CD4-positive, alpha-beta T cell treated with Interleukin-1 beta for 1 hour (primary cell): ENCODE measurements around the gene CCDC185.
A peak's percentile ranks its signal among the peaks of the same experiment; 100 is the strongest.

ENCODE experiments used
- DNase-seq, 2 donors: peaks; one replicate each; pipeline ENCODE4 v3.0.0-alpha.2; 2020 to 2022

Gene CCDC185

DNA sequence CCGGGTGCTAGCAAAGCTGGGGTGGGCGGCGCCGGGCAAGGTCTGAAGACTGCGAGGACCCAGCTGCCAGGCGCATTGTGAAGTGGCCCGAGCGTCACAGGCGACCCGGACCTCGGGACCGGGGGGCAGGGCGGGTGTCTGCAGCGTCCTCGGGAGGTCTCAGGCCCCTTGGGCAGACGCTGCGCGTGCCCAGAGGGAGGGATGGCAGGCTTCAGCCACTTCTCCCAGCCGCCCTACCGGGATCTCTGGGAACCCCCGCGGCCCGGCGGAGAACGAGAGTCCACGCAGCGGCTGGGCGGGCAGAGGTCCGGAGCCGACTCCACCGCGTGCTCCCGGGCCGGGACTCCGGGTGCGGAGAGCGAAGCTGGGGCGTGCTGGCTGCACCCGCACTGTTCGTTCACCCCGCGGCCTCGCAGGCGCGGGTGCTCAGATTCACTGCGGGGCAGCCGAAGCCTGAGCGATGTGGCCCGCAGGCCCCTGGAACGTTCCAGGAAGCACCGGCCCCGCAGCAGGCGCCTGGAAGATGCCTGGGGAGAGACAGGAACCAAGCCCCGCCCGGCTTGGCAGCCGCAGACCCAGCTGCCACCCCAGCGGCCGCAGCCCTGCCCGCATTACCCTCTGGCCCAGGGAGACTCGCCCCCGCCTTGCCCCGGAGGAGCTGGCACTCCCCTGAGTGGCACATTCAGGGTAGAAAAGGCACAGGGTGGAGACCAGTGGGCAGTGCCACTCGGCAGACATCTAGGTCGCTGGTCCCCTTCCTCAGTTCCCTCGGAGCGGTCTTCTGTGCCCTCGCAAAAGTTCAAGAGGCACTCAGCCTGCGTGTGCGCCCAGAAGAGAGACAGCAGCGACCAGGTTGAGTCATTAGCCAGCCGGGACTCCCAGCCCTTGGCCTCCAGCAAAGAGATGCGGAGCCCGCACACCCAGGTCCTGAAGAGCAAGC lies at the start of gene CCDC185:
CCDC185 (plus strand) TSS at position 141 of the 940 bp plus-strand sequence; CDS start at position 202, 61 bp downstream.
- DNase-seq, result no peak

DNA sequence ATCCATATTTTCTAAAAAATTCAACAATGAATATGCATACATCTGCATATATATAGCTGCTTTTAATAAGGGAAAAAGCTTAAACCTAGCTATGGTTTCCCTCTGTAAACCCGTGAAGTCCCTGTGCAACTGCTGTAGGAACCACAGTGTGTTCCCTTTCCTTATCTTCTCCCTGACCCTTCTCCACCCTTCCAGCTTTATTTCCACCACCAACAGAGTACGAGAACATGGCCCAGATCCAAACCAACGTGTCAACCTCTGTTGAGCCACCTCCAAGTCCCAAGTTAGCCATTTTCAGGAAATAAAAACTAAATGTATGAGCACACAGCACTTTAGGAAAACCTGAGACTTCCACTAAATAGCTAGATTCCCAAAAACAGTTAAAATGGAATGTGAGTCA lies 49.5 kb upstream of the CCDC185 start:
- no peak for DNase-seq

DNA sequence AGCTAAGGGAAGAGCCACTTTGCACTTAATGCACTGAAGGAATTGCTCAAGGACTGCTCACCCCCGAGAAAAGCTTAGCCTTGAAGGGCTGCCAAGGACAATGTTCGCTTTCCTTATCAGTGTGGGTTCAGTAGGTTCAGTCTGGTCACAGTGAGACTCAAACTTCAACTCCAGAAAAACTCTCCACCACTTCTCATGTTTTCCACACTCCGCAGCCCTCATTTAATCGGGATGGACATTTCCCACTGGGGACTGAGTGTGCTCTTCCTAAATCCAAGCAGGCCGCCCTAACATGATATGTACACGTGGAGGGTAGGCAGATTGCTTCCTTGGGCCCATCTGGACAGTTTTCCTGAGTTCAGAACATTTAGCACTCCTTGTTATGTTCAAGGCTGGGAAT lies 48.7 kb upstream of the CCDC185 start:
- no peak for DNase-seq

DNA sequence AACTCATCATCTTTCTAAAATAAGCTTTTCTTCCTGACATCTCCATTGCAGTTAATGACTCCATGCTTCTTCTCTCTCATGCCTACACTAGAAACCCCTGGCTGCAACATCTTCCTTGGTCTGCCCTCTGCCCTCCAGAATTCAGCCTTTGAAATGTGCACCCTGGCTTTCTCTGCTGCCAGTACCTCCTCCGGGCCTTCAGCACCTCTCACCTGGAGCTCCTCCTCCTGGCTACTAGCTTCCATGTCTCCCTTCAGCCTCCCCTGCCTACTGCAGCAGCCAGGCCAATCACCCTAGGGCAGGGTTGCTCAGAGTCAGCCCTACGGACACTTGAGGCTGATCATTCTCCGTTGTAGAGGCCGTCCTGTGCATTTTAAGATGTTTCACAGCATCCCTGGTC lies 47.5 kb upstream of the CCDC185 start:
- no peak for DNase-seq

DNA sequence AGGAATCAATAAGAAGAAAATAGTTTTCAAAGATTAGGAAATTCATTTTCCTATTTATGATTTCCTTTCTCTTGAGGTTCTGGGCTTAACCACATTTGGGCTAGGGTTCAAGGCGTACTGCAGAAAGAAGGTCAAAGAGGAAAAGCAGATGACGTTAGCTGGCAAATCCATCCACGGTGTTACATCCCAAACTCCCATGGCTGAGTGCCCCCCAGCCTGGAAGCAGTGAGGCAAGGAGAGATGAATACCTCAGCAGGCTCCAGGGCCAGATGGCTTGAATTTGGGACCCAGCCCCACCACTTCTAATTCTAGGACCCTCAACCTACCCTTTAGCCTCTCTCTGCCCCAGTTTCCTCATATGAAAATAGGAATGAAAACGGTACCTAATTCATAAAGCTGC lies 46.9 kb upstream of the CCDC185 start:
- DNase-seq, result no peak

DNA sequence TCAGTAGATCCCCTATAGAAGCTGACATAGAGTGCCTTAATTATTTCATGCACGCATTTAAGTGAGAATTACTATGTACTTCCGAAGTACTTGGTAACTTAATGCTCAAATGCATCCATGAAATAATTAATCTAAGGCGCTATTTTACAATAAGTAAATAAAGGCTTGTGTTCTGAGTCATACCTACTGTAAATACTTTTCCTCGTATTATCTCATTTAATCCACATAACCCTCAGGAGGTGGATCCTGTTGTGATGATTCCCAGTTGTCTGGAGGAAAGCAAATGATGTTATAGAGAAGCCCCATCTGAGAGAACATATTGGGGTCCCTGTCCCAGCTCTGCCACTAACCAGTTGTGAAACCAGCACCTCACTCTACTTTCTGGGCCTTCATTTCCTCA lies 45.6 kb upstream of the CCDC185 start:
- DNase-seq, result no peak

DNA sequence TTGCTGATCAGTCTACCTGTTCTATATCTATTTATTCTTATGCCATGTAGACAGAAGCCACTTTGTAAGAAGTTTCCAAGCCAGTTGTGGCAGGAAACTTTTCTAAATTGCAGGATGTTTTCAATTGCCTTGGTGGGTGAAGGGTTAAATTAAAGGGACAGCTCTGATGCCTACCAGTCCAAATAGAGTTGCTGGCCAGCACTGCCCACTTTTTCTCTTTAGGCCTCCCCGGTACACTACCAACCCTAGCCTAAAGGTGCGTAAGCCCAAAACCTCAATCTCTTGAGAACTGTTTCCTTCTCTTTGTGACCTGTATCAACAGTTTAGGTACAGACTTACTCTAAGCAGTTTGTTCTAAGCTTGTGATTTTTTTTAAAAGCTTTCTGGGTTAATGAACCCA lies 44.8 kb upstream of the CCDC185 start:
- no peak for DNase-seq

DNA sequence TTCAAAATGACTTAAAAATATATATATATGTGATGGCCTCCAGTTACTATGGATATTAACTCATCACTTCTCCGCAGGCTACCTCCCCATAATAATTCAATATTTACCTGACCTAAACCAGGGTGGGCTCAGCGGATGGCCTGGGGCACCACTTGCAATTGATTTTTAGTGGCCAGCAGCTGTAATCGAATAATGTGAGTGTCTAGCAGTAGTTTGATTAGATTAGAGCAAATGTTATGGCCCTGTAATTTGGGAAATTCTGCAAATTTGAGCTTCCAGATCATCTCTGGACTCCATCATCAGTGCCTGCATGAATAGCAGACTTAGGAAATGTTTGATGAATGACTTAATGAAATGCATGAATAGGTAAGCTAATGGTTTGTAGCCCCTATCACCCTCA lies 44.0 kb upstream of the CCDC185 start:
- no peak for DNase-seq

DNA sequence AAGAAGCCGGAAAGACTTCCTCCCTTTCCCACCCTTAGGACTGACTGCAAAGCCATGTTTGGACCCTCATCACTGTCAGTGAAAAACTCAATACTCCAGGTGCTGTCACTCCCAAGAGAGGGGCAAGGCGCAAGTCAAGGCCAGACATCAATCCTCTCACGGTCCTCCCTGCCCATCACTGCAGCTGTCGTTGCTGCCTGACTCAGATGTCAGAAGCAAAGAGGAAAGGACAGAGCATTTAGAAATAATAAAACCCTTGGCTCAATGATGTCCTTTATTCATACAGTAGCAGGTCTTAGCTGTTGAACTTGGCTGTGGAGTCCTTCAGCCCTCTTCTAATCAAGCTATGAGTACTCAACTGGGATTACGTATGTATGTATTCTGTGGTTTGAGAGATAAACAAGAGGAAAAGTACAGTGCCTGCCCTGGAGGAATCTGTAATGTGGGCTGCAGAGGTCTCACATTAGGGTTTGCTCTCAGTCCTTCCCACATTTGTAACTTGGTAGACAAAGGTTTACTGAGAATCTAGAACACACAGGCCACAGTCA lies 42.8 kb upstream of the CCDC185 start:
- DNase-seq, result no peak

DNA sequence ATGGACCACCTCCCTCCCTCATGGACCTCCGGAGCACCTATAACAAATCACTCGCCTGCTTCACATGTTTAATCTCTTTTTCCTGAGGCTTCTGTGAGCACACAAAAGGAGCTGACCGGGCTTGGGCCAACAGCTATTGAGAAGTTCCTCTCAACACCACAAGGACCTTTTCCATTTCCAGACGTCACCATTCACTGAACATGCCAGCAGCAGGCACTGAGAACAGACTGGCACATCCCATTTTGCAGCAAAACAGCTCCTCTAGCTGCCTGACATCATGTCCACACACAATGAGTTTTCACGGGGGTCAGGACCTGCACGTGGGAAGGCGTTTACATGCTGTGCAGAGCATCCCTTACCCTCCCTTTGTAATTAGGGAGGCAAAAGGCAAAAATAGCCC lies 40.3 kb upstream of the CCDC185 start:
- DNase-seq, result no peak

DNA sequence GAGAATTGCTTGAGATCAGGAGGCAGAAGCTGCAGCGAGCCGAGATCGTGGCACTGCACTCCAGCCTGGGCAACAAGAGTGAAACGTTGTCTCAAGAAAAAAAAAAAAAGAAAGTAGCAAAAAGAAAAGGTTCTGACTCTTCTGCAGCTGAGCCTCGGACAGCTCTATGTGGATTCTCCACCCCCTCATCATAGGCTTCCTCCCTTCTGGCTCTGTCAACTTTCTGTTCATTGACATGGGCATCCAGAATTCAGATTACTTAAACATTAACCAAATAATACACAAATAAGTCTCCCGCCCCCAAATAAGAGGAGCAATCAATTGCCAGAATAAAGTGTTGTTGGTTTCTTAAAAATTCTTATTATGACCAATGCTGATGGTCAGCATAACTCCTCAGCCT lies 39.3 kb upstream of the CCDC185 start:
- DNase-seq, result no peak

DNA sequence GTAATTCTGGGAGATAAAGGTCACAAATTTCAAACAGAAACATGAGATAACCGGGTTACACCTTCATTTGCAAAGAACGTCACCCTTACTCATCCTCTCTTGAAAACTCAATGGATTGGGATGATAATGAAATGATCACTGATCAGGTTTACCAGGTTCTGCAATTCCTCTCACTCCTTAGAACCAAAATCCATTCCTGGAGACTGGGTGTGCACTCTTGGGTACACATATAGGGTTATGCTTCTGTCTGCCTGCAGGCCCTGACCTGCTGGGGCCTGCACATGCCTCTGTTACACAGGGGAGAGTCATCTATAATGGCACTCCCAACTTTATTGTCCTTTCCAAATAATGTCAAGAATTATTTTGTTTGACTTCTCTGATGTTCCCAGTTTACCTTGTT lies 37.5 kb upstream of the CCDC185 start:
- DNase-seq, result no peak

DNA sequence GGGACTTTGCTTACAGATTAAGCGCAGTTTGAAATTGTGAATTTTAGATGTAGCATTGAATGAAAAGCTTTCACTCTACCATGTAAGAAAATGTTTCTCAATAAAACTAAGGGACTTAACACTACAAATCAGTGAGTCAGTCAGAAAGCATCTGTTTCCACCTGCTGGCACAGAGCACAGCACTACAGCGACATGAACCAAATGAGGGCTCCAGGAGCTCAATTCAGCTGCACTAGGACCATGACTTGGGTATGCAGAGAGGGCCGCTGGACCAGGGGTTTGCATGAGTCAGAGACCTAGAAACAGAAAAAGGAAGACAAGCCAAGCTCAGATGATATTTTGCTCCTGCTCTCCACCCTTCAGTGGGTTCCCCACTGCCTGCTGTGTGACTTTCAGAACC lies 34.4 kb upstream of the CCDC185 start:
- DNase-seq, result no peak

DNA sequence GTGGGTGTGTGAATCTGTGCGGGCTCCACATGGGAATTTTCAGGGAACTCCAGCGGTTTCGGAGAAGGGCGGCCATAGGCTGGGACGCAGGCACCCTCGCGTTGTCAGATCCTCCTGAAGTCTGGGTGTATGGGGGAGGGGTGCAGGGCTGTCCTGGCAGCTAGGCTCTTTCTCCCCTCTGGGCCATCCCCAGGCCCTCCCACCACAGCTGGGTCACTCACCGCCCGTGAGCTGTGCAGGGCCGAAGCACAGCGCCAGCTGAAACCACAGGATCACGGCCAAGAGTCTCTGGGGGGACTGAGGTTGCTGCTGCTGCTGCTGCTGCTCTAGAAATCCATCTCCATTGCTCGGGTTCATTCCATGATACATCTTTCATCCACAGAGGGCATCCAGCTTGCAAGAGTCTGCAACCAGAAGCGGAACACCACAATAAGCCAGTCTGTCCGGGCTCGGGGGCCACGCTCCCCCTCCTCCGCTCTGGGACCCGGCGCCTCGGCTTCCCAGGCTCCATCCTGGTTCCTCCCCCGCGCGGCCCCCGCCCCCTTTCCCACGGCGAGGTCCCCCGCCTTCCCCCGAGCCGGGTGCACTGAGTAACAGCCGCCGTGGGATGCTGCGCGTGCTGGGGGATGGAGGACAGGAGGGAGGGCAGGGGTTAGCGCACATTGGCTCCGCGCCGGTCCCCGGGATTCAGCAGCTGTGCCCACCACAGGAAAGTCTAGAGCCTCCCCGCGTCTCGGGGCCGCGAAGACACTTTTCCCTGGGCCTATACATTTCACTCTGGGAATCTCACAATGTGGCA lies 30.0 kb upstream of the CCDC185 start:
- DNase-seq, result peak in 1 of 2 donors; percentile 1

DNA sequence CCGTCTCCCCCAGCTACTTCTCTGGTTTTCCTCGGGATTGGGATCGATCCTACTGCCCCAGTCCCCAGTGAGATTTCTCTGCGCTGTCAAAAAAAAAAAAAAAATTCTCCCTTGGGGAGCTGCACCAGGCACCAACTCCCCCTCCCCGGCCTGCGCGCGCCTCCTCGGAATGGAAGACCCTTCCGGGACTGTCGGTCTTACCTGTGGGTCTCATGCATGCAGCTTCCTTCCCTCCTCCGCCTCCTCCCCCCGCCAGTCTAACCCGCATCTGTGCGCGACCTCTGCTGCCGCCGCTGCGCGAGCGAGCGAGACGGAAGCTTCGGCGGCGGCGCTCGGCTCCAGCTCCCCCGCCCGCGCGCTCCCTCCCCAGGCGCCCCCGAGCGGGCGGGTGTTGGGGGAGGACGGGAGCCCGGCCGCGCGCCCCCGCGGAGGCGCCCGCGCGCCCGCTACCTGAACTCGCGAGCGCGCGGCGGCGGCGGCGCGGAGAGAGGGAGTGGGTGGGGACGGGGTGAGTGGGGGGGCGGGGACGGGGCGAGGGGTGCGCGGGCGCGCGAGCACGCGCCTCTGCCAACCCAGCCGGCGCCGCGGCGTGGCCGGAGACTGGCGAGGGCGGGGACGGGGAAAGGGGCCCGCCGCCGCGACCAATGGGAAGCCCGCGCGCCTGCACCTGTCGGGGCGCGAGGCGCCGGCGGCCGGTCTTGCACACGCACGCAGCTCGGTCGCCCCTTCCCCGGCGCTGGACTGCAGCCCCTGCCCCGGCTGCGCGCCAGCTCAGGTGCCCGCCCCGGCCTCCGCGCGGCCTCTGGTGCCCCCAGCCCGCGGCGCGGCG lies 29.1 kb upstream of the CCDC185 start, which contains the start of gene SUSD4:
SUSD4 (minus strand) TSS at position 321 of the 829 bp plus-strand sequence. CDS start 751 bp downstream, outside the sequence.
- peak; percentile 72 to 73 for DNase-seq

DNA sequence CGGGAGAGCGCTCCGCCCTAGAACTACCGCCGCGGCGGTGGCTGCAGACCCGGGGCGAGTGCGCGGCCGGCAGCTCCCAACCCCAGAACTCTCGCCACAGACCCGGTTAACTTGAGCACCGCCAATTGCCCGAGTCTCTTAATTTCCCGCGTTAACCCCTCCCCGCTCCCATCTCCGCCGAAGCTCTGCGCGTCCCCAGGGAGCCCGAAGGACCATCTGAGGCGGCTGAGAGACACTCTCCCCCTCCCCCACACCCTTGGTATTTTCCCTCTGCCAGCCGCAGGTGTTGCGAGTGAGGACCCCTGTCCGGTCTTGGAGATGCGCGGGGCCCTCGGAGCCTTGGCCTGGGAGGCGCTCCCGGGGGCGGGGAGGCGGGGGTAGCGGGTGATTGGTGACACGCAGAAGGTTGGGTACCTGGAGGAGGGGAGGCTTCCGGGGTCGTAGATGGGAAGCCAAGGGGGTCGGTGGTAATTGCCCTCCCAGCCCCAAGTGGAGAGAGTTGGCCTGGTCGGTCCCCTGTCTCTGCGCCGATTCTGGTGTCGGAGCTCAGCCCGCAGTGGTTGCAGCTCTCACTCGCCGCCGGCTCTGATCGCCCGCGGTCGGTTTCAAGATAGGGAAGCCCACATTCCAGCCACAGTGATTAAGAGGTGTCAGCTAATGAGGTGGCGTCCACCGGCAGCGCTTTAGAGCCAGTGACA lies 28.4 kb upstream of the CCDC185 start:
- peak in 1 of 2 donors; percentile 19 for DNase-seq

DNA sequence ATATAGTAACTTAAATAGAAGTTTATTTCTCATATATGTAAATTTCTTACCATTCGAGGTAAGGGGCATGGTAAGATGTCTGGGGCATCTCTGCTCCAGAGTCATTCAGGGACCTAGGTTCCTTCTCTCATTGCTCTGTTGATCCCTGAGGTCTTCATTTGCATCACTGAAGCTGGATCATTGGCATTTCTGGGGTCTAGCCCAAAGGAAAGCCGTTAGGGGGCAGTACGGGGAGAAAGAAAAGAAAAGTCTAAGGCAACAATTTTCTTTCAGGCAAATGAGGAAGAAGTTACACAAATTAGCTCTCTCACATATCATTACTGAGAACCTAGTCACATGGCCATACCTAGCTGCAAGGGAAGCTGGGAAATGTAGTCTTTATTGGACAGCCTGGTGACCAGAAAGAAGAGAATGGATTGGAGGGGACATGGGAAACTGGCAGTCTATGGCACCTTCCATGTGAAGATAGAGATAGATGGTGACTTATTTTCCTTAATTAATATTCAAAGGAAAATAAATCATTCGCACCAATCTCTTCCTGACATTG lies 19.1 kb upstream of the CCDC185 start:
- no peak for DNase-seq

DNA sequence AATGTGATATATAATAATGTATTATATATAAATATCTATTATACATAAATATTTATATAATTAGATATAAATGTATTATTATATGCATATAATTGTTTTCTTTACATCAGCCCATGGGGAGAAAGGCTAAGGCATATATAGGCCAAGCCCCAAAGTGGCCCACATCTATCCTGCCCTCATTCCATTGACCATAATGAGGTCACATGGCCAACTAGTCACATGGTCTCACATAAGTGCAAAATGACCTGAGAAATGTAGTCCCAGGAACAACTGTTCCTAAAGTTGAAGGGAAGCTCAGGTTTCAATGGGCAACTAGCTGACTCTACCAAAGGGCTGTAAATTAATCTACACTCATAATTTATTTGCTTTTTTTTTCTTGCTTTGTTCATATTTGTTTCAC lies 14.5 kb upstream of the CCDC185 start:
- DNase-seq, result no peak

DNA sequence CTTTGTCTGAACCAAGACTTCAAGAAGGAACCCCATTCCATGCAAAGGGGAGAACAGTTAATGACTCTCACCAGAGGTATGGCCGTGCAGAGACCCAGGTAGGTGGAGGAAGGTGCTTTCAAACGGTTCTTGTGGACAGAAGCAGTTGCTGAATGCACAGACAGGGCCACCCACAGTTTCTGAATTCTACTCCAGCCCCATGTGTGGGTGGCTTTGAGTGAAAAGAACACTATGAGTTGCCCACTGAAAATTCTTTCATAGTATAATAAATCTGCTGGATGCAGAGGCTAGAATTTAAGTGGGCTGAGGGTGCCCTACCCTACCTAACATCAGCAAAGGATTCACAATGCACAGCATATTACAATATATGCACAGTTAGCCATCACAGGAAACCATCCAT lies 7.2 kb upstream of the CCDC185 start:
- no peak for DNase-seq

DNA sequence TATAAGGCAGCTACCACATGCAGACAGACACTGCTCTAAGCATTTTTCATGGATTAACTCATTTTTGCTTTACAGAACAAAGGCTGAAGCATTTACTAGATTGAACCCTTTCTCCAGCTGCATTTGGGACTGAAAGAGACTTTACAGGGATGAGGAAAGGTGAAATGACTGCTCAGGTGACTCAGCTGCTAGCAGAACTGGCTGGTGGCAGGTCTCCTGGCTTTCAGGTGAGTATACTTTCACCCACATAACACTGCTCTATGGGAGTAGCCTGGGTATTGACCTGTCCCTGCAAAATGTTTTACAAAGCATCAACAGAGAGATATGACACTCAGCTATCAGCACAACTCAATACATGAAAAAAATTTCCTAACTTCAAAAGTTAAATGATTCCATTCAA lies 2.6 kb upstream of the CCDC185 start:
- DNase-seq, result no peak

DNA sequence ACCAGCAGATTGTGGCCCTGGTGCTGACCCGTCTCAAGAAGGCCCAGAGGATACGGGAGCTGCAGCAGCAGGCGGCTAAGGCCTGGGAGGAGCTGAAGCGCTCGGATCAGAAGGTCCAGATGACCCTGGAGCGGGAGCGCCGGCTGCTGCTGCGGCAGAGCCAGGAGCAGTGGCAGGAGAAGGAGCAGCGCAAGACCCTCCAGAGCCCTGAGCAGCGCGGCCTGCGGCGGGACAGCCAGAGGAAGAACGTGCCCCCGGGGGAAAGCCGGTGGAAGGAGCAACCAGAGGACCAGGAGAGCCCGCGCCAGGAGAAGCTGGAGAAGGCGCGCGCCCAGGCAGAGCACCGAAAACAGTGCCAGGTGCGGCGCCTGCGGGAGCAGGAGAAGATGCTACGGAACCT lies 1.0 kb downstream of the CCDC185 start:
- no peak for DNase-seq

DNA sequence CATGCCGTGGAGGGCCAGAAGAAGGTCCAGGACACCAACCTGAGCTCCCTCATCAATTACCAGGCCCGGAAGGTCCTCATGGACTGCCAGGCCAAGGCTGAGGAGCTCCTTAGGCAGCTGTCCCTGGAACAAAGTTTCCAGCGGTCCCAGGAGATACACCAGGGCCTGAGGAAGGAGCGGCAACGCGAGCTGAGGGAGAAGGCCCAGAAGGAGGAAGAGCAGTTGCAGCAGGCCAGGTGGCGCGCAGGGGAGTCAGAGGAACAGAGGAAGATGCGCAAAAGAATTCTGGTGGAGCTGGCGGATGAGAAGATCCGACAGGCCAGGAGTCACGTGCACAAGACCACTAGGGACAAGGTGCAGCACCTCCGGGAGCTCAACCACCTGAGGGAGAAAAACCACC lies 1.5 kb downstream of the CCDC185 start:
- no peak for DNase-seq
